LNCaP clone FGC (cell line): ENCODE data around the gene EARS2.
"Not testable (repeated sequence)": the region's sequence is repeated elsewhere in the genome, so short reads cannot be mapped to it uniquely, and the experiment has no call there.

Experiments
- DNase-seq: peaks from one replicate; pipeline ENCODE4 v3.0.0-alpha.2; 2011; ENCODE audit warnings: low read depth
- H3K4me3 ChIP-seq: 2 replicates; pipeline ENCODE4 v1.5.1; 2011; ENCODE audit warnings: mild to moderate bottlenecking, low read depth, low read length, control low read depth
- CTCF ChIP-seq: IDR thresholded peaks from 2 replicates; pipeline ENCODE4 v1.5.1; 2012; ENCODE audit warnings: mild to moderate bottlenecking; ENCODE audit not compliant: control insufficient read depth, insufficient read depth; ENCODE audit errors: extremely low read depth

The EARS2 gene

GRCh38 chr16:23484510-23485256 is 72.5 kb downstream of the EARS2 start:
- H3K4me3 ChIP-seq, result no peak overlapping the region
- no peak for TF ChIP-seq CTCF
- DNase-seq, result no peak

- not testable (repeated sequence) for DNase-seq, H3K4me3 ChIP-seq
These were observed 73.7 kb downstream of the EARS2 start for GRCh38 chr16:23483492-23483891.

GRCh38 chr16:23482778-23483177 is 74.4 kb downstream of the EARS2 start:
- DNase-seq, result no peak
- no peak overlapping the region for H3K4me3 ChIP-seq
- TF ChIP-seq CTCF, result no peak

GRCh38 chr16:23480257-23480656 is 76.9 kb downstream of the EARS2 start:
- no peak for TF ChIP-seq CTCF
- DNase-seq, result no peak
- no peak overlapping the region for H3K4me3 ChIP-seq

GRCh38 chr16:23479138-23479537 is 78.0 kb downstream of the EARS2 start:
- no peak overlapping the region for H3K4me3 ChIP-seq
- DNase-seq, result no peak
- no peak for TF ChIP-seq CTCF

GRCh38 chr16:23478566-23478965 is 78.6 kb downstream of the EARS2 start:
- TF ChIP-seq CTCF, result no peak
- no peak overlapping the region for H3K4me3 ChIP-seq
- DNase-seq, result no peak

GRCh38 chr16:23476289-23476688 is 80.9 kb downstream of the EARS2 start:
- DNase-seq, result no peak
- no peak for TF ChIP-seq CTCF
- no peak overlapping the region for H3K4me3 ChIP-seq
